Fibroblast of the aortic adventitia (primary cell): ENCODE measurements around the gene ZNF44. TPM values are rescaled to one million over a fixed set of nuclear protein-coding genes. Genes with fewer than 3 reads are reported as not detected.

Experiments used
- DNase-seq: peaks from one replicate; pipeline ENCODE4 v3.0.0-alpha.2; 2010; ENCODE audit warnings: low read depth
- H3K4me3 ChIP-seq: 2 replicates; pipeline ENCODE4 v1.5.1; 2011; ENCODE audit warnings: low read depth, mild to moderate bottlenecking, control low read depth, low read length, moderate library complexity
- CTCF ChIP-seq: IDR thresholded peaks from 2 replicates; pipeline ENCODE4 v1.5.1; 2011; ENCODE audit warnings: mild to moderate bottlenecking, low read length, control low read depth, inconsistent platforms; ENCODE audit not compliant: insufficient read depth
- total RNA-seq: library from RNA; depleted of rRNA; stranded (reverse); fragments of >200 nt; gene quantifications from 2 replicates; pipeline ENCODE4 v1.2.3, GENCODE V29; 2012; ENCODE audit warnings: low replicate concordance

Gene ZNF44
- total RNA-seq, result 4.4 and 5.3 TPM in 2 replicates

DNA sequence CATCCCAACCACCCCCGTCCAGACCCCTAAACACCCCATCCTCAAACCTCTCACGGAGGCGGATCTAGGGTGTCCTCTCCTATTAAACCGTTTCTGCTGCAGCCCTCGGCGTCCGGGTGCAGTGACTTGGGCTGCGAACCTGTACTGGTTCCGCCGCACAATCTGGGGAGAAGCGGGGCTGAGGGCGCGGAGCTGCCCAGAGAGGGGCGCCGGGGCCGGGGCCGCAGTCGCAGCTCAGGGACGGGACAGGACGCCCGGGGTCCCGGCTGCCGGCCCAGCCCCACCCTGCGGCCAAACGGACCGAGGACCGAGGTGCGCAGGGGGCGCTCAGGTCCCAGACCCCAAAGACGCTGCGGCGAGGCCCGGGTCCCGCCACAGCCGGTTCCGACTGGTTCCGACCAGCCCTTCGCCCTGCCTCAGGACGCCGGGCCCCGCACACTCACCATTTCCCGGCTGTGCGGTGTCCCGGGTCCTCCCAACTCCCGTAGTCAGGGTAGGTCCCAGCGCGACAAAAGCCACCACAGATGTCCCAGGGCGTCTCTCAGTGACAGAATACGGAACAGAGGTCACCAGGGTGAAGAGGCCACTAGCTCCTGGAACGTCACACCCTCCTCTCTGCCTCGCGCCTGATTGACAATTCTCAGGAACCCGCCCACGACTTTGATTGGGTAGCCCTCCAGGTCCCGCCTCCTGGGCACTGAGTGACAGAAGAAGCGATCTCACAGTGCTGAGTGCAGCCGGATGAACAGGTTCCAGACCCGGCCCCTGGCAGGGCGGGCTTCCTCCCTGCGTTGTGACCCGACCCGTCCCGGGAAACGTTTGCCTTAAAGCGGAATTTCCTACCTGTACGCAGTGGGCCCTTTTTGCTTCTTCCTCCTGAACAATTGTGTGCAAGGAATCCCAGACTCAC lies at the start of gene ZNF44:
Gene ZNF44, minus strand, starts transcription at position 635 of the 910 bp plus-strand sequence. Its CDS starts 189 bp downstream, at position 446.
- no peak for TF ChIP-seq CTCF
- H3K4me3 ChIP-seq, result peak within 1 kb of the TSS; percentile 99
- peak; percentile 93 for DNase-seq

GRCh38 chr19:12333162-12334159 lies 38.8 kb upstream of the ZNF44 start, which contains the start of gene ZNF563:
Gene ZNF563 (minus strand): TSS chr19:12333633. CDS start chr19:12333482, 151 bp downstream.
- DNase-seq, result peak; percentile 91
- no peak for TF ChIP-seq CTCF
- H3K4me3 ChIP-seq, result peak within 1 kb of the TSS; percentile 90

DNA sequence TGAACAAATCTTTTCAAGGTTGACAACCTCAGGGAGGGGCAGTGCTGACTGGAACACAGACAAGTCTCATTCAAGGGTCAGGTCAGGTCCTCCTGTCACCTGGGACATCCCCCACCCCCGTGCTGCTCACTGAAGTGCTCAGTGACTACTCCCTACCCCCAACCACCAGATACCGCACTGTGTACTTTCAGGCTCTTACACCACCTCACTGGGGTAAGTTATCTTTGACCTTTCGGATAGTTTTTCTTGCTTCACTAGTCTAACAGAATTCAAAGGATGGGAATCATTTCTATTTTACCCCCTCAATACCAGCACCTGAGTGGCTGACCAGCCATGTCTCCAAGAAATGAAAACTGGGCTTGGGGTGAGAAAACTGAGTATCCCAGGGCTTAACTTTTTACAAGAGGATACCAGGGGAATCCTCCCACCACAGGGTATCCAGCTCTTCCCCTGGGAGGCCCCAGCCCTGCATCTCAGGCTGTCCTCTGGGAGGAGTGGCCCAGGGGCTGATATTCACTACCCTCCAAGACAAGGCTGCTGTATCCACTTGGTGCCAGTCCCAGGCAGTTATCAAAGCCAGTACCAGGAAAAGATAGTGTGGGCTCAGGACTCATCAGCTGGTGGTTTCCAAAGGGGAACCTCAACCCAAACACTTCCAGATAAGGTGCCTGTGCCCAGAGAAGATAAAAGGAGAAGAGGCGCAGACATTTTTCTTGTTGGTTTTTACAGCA lies 36.7 kb upstream of the ZNF44 start:
- DNase-seq, result no peak
- TF ChIP-seq CTCF, result no peak
- no peak overlapping the region for H3K4me3 ChIP-seq

- no peak for DNase-seq
- H3K4me3 ChIP-seq, result no peak overlapping the region
- TF ChIP-seq CTCF, result no peak
These were observed 35.7 kb upstream of the ZNF44 start for GRCh38 chr19:12330340-12330739.

DNA sequence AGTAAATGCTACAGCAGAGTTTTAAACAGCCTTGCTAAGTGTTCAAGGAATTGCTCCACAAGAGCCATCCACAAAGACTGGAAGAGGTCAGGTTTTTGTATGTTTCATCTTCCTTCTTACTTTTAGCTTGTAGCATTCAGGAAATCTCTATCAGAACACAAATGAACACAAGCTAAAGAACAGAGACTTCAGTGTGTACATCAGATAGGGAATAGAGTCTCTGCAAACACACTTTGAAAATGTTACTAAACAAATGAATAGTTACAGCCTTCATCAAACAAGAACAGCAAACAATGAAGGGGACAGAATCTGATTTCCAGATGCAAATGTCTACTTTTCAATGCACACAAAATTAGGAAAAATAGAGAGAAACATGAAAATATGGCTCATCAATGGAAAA lies 31.0 kb upstream of the ZNF44 start:
- TF ChIP-seq CTCF, result no peak
- no peak for DNase-seq
- H3K4me3 ChIP-seq, result no peak overlapping the region
